Measurements from ENCODE around the gene PLCB4. TPM values are rescaled to one million over a fixed set of nuclear protein-coding genes. Genes with fewer than 3 reads are reported as not detected.

PLCB4 gene
- total RNA-seq, 1 experiment from 2014 or later: 14.9 TPM

DNA sequence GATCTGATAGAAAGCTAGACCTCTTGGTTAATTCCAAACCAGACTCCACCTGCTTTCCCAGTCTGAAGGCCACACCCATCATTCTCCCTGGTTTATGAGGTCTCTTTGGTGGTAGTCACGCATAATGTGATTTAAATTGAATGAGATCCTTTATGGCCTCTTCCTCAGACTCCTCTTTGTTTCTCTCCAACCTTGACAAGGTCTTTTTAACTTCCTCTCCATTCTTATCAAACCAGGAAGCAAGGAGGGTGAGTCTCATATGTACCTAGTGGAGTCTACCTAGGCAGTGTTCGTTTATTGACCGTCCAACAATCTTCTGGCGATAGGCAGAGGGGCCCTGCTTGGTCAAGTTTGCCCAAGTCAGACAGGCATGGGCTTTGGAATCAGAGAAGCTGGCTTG lies 261.3 kb downstream of the PLCB4 start:
- no peak for DNase-seq
- Histone ChIP-seq H3K4me2 (no peak overlapping the region), H3K27me3 (ENCODE audit: insufficient read depth, low read depth) (no peaks in the 10 kb centered on the region), H3F3A (ENCODE audit: insufficient read depth, low read depth) (no peaks in the 10 kb centered on the region), H3K79me2 (ENCODE audit: low read depth) (no peaks in the 10 kb centered on the region), H3K9me2 (ENCODE audit: insufficient read depth) (no peaks in the 10 kb centered on the region), H3K9me3 (ENCODE audit: insufficient read depth, low read depth) (no peaks in the 10 kb centered on the region; the same call in 1 of the 2 replicates), H4K20me1 (ENCODE audit: insufficient read depth) (no peaks in the 10 kb centered on the region), H3K4me3 (no peak overlapping the region), H2AFZ (no peak overlapping the region), H3K4me1 (replicated peaks; ENCODE audit: insufficient read depth) (peaks cover 8% of the 10 kb centered on the region; the same call in 1 of the 2 replicates), H3K27ac (no peak overlapping the region), H3K36me3 (ENCODE audit: low read depth) (no peaks in the 10 kb centered on the region)
- intact Hi-C loops (cut with micrococcal nuclease; ENCODE audit: unreplicated experiment): no loop called here
- TF ChIP-seq EZH2 (IDR thresholded peaks at IDR 0.05; ENCODE audit: low read depth): no peak
- TF ChIP-seq, protein P1, sequence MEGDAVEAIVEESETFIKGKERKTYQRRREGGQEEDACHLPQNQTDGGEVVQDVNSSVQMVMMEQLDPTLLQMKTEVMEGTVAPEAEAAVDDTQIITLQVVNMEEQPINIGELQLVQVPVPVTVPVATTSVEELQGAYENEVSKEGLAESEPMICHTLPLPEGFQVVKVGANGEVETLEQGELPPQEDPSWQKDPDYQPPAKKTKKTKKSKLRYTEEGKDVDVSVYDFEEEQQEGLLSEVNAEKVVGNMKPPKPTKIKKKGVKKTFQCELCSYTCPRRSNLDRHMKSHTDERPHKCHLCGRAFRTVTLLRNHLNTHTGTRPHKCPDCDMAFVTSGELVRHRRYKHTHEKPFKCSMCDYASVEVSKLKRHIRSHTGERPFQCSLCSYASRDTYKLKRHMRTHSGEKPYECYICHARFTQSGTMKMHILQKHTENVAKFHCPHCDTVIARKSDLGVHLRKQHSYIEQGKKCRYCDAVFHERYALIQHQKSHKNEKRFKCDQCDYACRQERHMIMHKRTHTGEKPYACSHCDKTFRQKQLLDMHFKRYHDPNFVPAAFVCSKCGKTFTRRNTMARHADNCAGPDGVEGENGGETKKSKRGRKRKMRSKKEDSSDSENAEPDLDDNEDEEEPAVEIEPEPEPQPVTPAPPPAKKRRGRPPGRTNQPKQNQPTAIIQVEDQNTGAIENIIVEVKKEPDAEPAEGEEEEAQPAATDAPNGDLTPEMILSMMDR (conservative IDR thresholded peaks at IDR 0.05): no peak
- no TSS peak for BruUV-seq (replicated peaks)
- ChIA-PET CTCF (no interaction called here), POLR2A (ENCODE audit: unreplicated experiment) (no interaction called here)

DNA sequence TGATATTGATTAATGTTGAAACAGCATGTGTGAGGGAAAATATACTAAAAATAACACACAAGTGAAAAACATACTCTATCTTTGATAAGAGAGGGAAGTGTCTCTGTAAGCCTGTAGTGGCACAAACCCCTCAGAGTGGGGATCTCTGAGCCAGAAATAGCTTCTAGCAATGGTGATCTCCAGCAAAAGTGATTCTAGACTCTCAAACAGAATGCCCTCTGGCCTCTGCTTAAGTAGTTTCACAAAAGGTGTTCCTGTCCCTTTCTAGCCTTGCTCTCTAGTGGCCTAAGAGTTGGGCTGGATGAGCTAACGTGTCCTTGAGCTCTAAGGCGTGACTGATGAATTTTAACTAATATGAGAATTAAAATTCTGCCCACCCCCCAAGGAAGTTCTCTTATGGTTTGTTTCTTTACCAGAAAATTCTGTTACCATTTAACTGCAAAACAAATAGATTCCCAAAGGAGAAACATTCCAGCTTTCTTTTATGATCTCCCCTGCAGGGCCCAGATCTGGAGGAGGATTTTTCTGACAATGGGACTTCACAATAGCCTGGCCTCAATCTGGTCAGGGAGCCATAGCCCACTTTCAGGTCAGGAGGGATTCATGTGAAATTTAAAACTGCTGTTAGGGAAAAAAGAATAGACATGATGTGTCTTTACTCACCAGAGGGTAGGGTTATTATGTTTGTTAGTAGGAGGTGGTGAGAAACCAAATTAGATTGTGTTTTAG lies 263.0 kb downstream of the PLCB4 start:
- Histone ChIP-seq H3K4me1 (replicated peaks; ENCODE audit: insufficient read depth) (peaks cover 8% of the 10 kb centered on the region; the same call in 1 of the 2 replicates), H3K27me3 (ENCODE audit: insufficient read depth, low read depth) (no peaks in the 10 kb centered on the region), H2AFZ (no peak overlapping the region), H3F3A (ENCODE audit: insufficient read depth, low read depth) (no peaks in the 10 kb centered on the region), H3K9me2 (ENCODE audit: insufficient read depth) (no peaks in the 10 kb centered on the region), H3K4me2 (no peak overlapping the region), H3K4me3 (no peak overlapping the region), H3K36me3 (ENCODE audit: low read depth) (no peaks in the 10 kb centered on the region), H3K9me3 (ENCODE audit: insufficient read depth, low read depth) (no peaks in the 10 kb centered on the region; the same call in 1 of the 2 replicates), H3K79me2 (ENCODE audit: low read depth) (no peaks in the 10 kb centered on the region), H4K20me1 (ENCODE audit: insufficient read depth) (no peaks in the 10 kb centered on the region), H3K27ac (no peak overlapping the region)
- no peak for TF ChIP-seq EZH2 (IDR thresholded peaks at IDR 0.05; ENCODE audit: low read depth)
- TF ChIP-seq, protein P1 (conservative IDR thresholded peaks at IDR 0.05): no peak
- ChIA-PET CTCF (no interaction called here), POLR2A (ENCODE audit: unreplicated experiment) (no interaction called here)
- no TSS peak for BruUV-seq (replicated peaks)
- DNase-seq: no peak
- intact Hi-C loops (cut with micrococcal nuclease; ENCODE audit: unreplicated experiment): no loop called here

DNA sequence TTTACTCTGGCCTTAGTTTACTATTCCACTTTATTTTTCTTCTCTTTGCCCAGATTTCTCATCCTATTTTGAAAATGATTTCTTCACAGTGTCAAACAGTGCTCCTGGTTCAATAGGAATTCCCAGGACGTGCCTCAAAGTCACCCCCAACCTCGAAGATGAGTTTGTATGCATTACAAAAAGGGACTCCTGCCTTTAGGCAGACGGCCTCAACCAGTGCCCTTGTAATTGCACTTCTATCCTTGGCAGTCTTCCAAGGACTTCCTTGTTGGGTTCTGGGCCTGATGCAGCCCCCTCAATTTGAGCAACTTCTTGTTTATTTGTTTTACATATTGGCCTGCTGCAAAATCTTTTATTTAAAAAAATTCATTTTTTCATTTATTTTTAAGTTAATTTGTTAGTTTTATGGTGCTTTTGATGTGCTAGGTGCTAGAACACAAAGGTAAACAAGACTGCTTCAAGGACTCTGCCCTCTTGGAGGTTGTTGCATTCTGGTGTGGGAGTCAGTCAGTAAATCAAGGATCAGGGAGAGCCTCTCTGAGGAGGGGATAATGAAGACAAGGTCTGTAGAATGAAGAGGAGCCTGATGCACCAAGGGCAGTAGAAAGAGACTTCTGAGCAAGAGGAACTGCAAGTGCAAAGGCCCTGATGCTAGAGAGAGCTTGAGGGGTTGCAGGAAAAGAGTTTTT lies 264.0 kb downstream of the PLCB4 start:
- no TSS peak for BruUV-seq (replicated peaks)
- Histone ChIP-seq H3K27me3 (ENCODE audit: insufficient read depth, low read depth) (no peaks in the 10 kb centered on the region), H3F3A (ENCODE audit: insufficient read depth, low read depth) (no peaks in the 10 kb centered on the region), H3K4me3 (no peak overlapping the region), H3K79me2 (ENCODE audit: low read depth) (no peaks in the 10 kb centered on the region), H4K20me1 (ENCODE audit: insufficient read depth) (no peaks in the 10 kb centered on the region), H2AFZ (no peak overlapping the region), H3K27ac (no peak overlapping the region), H3K4me1 (replicated peaks; ENCODE audit: insufficient read depth) (peaks cover 8% of the 10 kb centered on the region; the same call in 1 of the 2 replicates), H3K4me2 (no peak overlapping the region), H3K9me2 (ENCODE audit: insufficient read depth) (no peaks in the 10 kb centered on the region), H3K36me3 (ENCODE audit: low read depth) (no peaks in the 10 kb centered on the region), H3K9me3 (ENCODE audit: insufficient read depth, low read depth) (no peaks in the 10 kb centered on the region; the same call in 1 of the 2 replicates)
- ChIA-PET CTCF (no interaction called here), POLR2A (ENCODE audit: unreplicated experiment) (no interaction called here)
- intact Hi-C loops (cut with micrococcal nuclease; ENCODE audit: unreplicated experiment): no loop called here
- no peak for TF ChIP-seq EZH2 (IDR thresholded peaks at IDR 0.05; ENCODE audit: low read depth)
- TF ChIP-seq, protein P1 (conservative IDR thresholded peaks at IDR 0.05): no peak
- no peak for DNase-seq

Measured in PC-9 (cell line).